ENCODE results near the gene ASAP3. TPM values are rescaled to one million over a fixed set of nuclear protein-coding genes. Genes with fewer than 3 reads are reported as not detected.

The ASAP3 gene
- total RNA-seq, 1 donor from 2014 or later, result 96.6 TPM

GRCh38 chr1:23426828-23427227 lies 57.2 kb downstream of the ASAP3 start:
- peaks cover 29% of the 10 kb centered on the region for H3K27me3 Mint-ChIP-seq (ENCODE audit: low read depth)
- no peak for DNase-seq (ENCODE audit: low spot score in 2 of 2, unreplicated experiment in 2 of 2)
- no peak for TF ChIP-seq CTCF (IDR thresholded peaks at IDR 0.05; ENCODE audit: unreplicated experiment)
- no peaks in the 10 kb centered on the region for H3K9me3 Mint-ChIP-seq
- H3K4me1 Mint-ChIP-seq, result peaks cover 18% of the 10 kb centered on the region
- H3K36me3 Mint-ChIP-seq, result peaks cover 35% of the 10 kb centered on the region
- no peak overlapping the region for H3K27ac Mint-ChIP-seq
- H3K4me3 Mint-ChIP-seq, result no peak overlapping the region

- Mint-ChIP-seq H3K4me3 (peak overlapping the region; percentile 61), H3K36me3 (peaks cover 28% of the 10 kb centered on the region), H3K4me1 (peaks cover 18% of the 10 kb centered on the region), H3K9me3 (no peaks in the 10 kb centered on the region), H3K27ac (no peak overlapping the region), H3K27me3 (ENCODE audit: low read depth) (peaks cover 29% of the 10 kb centered on the region)
- TF ChIP-seq CTCF (IDR thresholded peaks at IDR 0.05; ENCODE audit: unreplicated experiment), result no peak
- DNase-seq (ENCODE audit: low spot score in 2 of 2, unreplicated experiment in 2 of 2), result no peak
These were observed 58.8 kb downstream of the ASAP3 start for GRCh38 chr1:23425193-23425494.

GRCh38 chr1:23424293-23425192 lies 59.4 kb downstream of the ASAP3 start, which contains the start of gene TCEA3:
TSS of gene TCEA3 (minus strand) at chr1:23424748. CDS start at chr1:23424633, 115 bp downstream.
- peaks cover 18% of the 10 kb centered on the region for H3K4me1 Mint-ChIP-seq
- H3K27me3 Mint-ChIP-seq (ENCODE audit: low read depth), result peaks cover 35% of the 10 kb centered on the region
- peak within 1 kb of the TSS; percentile 73 for H3K4me3 Mint-ChIP-seq
- no peaks in the 10 kb centered on the region for H3K9me3 Mint-ChIP-seq
- no peak for TF ChIP-seq CTCF (IDR thresholded peaks at IDR 0.05; ENCODE audit: unreplicated experiment)
- H3K27ac Mint-ChIP-seq, result no peak within 1 kb of the TSS
- DNase-seq (ENCODE audit: low spot score in 2 of 2, unreplicated experiment in 2 of 2), result peak in 1 of 2 experiments; percentile 50
- peaks cover 26% of the 10 kb centered on the region for H3K36me3 Mint-ChIP-seq

GRCh38 chr1:23423415-23424292 lies 60.3 kb downstream of the ASAP3 start:
- Mint-ChIP-seq H3K36me3 (peaks cover 19% of the 10 kb centered on the region), H3K4me1 (peaks cover 22% of the 10 kb centered on the region), H3K27me3 (ENCODE audit: low read depth) (peaks cover 39% of the 10 kb centered on the region), H3K4me3 (peak overlapping the region; percentile 73), H3K27ac (peak overlapping the region; percentile 30), H3K9me3 (no peaks in the 10 kb centered on the region)
- TF ChIP-seq CTCF (IDR thresholded peaks at IDR 0.05; ENCODE audit: unreplicated experiment), result no peak
- DNase-seq (ENCODE audit: low spot score in 2 of 2, unreplicated experiment in 2 of 2), result no peak

GRCh38 chr1:23422941-23423340 lies 61.0 kb downstream of the ASAP3 start:
- H3K9me3 Mint-ChIP-seq, result no peaks in the 10 kb centered on the region
- TF ChIP-seq CTCF (IDR thresholded peaks at IDR 0.05; ENCODE audit: unreplicated experiment), result no peak
- peak overlapping the region; percentile 30 for H3K27ac Mint-ChIP-seq
- peaks cover 23% of the 10 kb centered on the region for H3K4me1 Mint-ChIP-seq
- H3K4me3 Mint-ChIP-seq, result peak overlapping the region; percentile 73
- peaks cover 12% of the 10 kb centered on the region for H3K36me3 Mint-ChIP-seq
- DNase-seq (ENCODE audit: low spot score in 2 of 2, unreplicated experiment in 2 of 2), result no peak
- peaks cover 39% of the 10 kb centered on the region for H3K27me3 Mint-ChIP-seq (ENCODE audit: low read depth)
